ENCODE measurements around the gene ARL2. TPM values are rescaled to one million over a fixed set of nuclear protein-coding genes. Genes with fewer than 3 reads are reported as not detected.
"Not testable (repeated sequence)": the region's sequence is repeated elsewhere in the genome, so short reads cannot be mapped to it uniquely, and the experiment has no call there.

The ARL2 gene
- polyA plus RNA-seq (2013, experiment 1 of 2; ENCODE audit: insufficient read length) = 126 TPM
- 104 TPM for polyA plus RNA-seq (2013, experiment 2 of 2; ENCODE audit: insufficient read length)

DNA sequence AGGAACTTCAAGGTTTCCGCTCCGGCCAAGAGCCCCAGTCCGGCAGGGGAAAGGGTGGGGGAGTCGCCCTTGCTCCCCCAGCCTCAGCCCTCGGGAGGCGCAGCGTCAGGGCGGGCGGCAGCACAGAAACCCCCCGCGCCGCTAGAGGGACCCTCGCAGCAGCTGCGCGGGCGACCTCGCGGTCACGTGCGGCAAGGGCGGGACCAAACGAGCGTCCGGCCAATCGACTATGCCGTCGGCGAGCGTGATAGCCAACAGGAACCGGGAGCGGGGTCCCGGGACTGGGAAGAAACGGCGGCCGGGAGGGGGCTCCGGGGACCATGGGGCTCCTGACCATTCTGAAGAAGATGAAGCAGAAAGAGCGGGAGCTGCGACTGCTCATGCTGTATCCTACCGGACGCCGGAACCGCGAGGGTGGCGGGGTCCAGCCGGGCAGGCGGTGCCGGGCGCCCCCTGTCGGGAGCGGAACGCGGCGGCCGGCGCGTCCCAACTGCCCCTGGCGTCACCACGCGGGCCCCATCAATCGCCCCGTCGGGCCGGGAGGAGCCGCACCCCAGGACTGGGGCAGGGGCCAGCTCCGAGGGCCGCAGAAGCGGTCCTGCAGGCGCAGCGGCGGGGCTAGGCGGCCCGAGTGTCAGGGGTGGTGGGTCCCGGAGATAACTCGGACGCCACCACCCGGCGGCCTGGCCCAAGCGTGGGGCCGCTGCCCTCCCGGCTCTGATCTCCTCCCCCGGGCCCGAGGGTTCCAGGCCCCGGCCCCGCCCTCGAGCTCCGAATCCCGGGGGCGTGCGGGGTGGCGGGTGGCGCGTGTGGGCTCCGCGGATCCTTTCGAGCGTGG is at the start of gene ARL2:
Gene ARL2 (plus strand): TSS at position 273 of the 838 bp plus-strand sequence. CDS start 48 bp downstream, at position 321.
- peak; percentile 90 for DNase-seq

DNA sequence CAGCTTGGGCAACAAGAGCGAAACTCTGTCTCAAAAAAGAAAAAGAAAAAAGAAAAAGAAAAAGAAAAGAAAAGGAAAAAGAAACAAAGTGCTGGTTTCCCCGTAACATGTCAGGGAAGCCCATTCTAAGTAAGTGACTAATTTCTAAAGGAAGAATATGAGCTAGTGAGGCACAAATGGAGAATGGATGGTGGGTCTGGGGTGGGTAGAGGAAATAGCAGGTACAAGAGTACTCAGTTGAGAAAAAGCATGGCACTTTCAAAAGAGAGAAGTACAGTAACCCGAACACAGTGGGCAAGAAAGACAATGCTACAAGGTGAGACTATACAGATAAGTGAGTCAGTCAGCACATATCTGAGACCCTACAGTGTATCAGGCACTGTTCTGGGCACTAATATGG is 46.6 kb upstream of the ARL2 start:
- no peak for DNase-seq

DNA sequence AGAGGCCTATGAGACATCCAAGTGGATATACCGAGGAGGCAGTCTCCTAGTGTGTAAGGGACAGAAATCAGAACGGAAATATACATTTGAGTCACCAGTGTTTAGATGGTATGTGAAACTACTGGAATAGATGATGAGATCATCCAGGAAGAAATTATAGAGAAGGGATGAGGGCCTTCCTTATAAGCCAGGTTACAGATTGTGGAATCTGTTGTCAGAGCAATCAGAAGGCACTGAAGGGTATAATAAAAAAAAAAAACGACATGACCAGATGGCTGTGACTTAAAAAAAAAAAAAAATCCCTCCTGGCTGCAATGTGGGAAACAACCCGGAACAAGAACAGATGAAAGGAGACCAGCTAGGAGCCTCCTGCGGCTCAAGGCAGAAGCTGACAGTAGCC is 44.8 kb upstream of the ARL2 start:
- peak; percentile 85 for DNase-seq

GRCh38 chr11:64970731-64971151 is 43.2 kb upstream of the ARL2 start:
- no peak for DNase-seq

DNA sequence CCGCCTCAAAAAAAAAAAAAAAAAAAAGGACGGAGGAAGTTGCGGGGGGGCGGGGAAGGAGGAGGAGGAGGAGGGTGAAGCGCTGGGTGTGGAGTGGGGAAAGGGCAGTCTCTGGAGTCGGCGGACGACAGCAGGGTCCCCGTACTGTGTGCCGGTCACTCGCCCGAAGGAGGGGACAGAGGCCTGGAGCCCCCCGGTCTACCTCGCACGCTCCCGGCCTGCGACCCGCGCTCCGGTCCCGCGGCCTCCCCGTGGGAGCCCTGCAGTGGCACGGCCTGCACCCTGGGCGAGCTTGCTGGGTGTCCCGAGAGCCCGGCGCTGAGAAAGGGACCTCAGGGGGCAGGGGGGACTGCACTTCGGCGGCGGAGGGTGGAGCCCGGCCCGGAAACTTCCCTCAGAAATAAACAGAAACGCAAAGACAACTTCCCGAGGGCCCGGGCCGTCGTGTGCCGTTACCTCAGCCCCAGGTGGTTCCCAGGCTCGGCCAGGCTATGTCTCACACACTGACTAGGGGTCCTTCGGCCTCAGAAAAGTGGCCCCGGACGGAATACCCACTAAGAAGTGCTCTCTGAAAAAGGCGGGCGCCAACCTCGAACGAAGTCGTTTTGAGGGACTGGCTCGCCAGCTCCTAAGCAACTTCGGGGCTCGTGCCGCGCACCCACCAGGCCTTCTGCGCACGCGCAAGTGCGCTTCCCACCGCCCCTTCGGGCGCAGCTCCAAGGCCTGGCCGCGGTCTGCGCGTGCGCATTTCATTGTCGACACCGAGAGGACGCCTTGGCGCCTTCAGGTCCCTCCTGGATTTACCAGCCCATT is 42.3 kb upstream of the ARL2 start, which contains the start of gene MAJIN:
Gene MAJIN (minus strand): TSS at position 688 of the 813 bp plus-strand sequence. CDS start 12,703 bp downstream, outside the sequence.
- peak; percentile 76 for DNase-seq

GRCh38 chr11:64974124-64974523 is 39.8 kb upstream of the ARL2 start:
- DNase-seq = no peak

GRCh38 chr11:64976651-64977050 is 37.3 kb upstream of the ARL2 start:
- DNase-seq = no peak

DNA sequence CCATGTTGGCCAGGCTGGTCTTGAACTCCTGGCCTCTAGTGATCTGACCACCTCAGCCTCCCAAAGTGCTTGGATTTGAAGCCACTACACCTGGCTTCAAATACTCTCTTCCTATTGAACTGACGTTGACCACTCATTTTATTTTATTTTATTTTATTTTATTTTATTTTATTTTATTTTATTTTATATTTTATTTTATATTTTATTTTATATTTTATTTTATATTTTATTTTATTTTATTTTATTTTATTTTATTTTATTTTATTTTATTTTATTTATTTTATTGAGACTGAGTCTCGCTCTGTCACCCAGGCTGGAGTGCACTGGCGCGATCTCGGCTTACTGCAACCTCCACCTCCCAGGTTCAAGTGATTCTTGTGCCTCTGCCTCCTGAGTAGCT is 30.6 kb upstream of the ARL2 start:
- not testable (repeated sequence) for DNase-seq

DNA sequence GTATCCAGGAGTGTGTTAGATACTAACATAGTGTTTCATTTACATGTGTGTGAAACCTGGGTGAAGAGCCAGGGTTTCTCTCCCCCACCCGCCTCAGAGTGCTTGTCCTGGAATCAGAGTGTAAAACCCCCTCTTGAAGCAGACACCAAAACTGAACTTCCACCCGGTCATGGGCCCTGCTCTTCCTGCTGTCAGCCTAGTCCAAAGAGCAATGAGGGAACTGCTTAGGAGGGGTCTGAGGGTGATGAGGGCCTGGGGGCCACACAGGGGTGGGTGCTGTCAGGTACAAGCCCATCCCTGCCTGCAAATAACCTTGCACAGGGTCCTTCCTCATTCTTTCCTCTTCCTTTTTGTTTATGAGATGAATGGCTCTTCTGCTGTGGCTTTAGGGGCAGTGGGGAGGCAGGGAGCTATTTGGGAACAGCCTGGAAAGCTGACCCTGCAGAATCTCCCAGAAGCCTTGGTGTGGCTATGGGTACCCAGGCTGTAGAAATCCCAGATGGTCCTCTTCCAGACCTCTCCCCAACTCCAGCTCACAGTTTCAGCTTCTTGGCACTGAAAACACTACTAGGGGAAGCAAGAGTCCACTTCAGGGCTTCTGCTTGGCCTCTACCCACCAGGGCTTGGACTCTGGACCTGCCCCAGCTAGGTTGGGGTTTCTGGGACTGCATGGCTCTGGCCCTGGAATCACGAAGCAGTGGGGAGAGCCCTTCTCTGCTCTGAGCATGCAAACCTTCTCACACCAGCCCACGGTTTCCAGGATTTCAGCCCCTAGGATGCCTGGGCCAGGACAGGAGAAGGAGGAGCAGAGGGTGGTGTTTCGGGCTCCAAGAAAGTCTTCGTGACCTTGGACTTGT is 25.7 kb upstream of the ARL2 start:
- no peak for DNase-seq

DNA sequence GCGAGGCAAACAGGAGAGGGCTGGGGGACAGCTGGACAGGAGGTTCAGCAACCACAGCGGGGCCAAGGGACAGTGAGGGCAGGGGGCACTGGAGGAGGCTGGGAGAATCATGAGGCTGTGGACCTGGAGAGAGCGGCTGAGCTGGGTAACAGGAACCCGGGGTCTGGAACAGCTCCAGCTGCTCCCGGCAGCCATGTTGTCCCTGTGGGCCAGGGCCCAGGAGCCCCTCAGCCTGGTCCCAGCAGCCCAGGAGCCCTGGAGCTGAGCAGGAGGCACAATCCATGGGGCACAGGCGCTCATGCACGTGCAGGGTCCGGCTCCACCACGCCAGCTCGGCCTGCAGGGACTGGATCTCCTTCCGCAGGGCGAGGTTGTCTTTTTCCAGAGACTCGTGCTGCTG is 24.5 kb upstream of the ARL2 start:
- no peak for DNase-seq

- DNase-seq = peak; percentile 45
These were observed 23.6 kb upstream of the ARL2 start for GRCh38 chr11:64990222-64990923.

DNA sequence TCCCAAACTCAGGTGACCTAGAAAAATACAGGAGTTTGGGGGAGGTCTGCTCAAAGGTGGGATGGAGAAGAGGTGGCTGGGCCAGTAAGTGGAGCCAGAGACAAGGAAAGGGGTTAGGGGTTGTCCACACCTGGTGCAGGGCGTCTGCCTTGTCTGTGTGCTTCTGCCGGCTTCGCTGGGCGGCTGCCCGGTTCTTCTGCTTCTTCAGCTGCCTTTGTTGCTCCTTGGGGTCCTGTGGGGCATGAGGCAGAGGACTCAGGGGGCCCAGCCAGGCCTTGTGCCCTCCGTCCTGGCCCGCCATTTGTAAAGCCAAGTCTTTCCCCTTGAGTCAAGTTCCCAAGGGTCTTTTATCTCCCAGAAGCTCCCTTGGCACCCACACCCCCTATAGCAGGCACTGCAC is 19.6 kb upstream of the ARL2 start:
- no peak for DNase-seq

- DNase-seq = no peak
These were observed 17.6 kb upstream of the ARL2 start for GRCh38 chr11:64996327-64996709.

DNA sequence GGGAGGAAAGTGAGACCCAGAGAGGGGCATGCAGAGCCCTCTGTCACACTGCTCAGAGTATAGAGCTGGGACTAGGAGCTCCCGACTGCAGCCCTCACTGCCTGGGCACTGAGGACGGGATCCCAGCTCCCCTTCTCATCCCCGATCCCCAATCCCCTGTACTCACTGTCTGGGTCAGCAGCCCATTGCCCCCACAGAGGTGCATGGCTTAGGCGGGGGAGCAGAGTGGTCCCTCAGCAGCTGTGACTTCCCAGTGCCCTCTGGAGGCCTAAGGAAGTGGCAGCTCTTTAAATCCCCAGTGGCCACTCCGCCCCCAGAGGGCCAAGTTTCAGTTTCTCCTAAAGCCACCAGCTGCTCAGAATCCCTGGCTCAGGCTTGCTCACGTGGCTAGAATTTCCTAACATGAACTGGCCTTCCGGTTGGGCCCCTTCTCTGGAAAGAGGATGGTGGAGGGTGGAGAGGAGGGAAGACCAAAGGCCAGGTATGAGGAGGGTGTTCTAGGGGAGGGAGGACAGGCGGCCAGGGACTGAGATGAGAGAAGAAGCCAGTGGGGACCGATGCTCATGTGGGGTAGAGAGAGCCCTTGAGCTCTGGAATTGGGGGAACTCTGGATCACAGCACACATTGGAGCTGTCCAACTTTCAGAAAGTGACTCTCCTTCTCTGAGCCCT is 17.1 kb upstream of the ARL2 start, which contains the start of gene BATF2:
Gene BATF2 (minus strand): TSS at position 262 of the 671 bp plus-strand sequence. CDS start 57 bp downstream, at position 205.
- DNase-seq = peak; percentile 74

DNA sequence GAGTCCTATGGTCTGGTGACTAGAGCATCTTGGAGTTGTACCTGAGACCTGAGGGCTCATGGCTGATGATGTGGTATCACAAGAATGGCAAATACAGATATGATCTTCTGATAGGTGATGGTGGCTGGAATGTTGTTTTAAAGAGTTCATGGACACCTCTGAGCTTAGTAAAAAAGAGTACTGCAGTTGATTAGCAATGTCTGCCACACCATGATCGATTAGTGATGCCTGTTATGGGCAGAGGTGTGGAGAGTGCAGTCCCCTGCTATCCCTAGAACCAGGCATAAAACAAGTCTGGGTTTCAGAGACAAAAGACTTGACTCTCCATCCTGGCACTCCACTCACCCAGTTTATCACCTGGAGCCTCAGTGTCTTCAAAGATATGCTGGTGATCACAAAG is 15.8 kb upstream of the ARL2 start:
- DNase-seq = no peak

- no peak for DNase-seq
These were observed 15.1 kb upstream of the ARL2 start for GRCh38 chr11:64998690-64999431.

GRCh38 chr11:64999478-64999877 is 14.5 kb upstream of the ARL2 start:
- DNase-seq = no peak

DNA sequence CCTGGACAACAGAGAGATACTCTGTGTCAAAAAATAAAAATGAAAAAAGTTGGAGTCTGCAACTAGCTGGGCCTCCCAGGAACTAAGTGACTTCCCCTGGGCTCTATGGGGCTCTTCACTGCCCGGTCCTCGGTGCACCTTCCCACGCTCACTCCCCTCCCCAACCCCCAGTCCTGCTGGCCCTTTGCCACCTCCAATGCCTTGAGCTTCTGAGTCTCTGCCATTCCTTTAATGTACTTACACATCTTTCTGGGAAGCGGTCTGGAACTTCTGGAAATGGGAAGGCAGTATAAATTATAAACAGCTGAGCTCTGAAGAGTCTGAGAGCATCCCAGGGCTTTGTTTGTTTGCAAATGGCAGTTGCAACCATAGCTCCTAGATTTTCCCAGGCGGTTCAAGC is 11.3 kb upstream of the ARL2 start:
- DNase-seq = no peak

DNA sequence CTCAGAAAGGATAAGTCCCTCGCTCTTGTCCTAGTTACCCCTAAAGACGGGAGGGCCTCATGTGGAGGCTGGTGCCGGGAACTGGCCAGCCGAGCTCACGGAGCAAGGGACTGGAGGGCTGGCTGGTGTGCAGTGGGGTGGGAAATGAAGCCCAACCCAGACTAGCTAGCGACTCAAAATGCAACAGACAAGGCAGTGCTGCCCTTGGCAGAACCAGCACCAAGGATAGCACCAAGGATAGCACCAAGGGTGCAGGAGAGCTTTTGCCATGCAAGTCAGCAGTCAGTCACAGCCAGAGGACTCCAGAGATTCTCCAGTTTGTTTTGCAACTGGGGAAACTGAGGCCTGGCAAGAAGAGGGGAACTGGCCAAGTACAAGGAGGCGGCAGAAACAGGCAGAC is 10.7 kb upstream of the ARL2 start:
- peak; percentile 53 for DNase-seq

DNA sequence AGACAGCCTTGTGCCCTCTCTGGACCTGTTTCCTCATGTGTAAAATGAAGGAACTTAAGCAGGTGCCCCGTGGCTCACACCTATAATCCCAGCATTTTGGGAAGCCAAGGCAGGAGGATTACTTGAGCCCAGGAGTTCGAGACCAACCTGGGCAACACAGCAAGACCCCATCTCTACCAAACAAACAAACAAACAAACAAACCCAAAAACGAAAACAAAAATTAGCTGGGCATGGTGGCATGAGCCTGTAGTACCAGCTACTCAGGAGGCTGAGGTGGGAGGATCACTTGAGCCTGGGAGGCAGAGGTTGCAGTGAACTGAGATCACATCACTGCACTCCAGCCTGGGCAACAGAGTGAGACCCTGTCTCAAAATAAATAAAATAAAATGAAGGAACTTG is 10.0 kb upstream of the ARL2 start:
- DNase-seq = not testable (repeated sequence)
